AG20443 (cell line): Measurements from ENCODE around the gene TIGD7.

Source experiments
- DNase-seq: peaks from one replicate; pipeline ENCODE4 v3.0.0; 2012; ENCODE audit warnings: low spot score, mixed read lengths

Gene TIGD7, protein sequence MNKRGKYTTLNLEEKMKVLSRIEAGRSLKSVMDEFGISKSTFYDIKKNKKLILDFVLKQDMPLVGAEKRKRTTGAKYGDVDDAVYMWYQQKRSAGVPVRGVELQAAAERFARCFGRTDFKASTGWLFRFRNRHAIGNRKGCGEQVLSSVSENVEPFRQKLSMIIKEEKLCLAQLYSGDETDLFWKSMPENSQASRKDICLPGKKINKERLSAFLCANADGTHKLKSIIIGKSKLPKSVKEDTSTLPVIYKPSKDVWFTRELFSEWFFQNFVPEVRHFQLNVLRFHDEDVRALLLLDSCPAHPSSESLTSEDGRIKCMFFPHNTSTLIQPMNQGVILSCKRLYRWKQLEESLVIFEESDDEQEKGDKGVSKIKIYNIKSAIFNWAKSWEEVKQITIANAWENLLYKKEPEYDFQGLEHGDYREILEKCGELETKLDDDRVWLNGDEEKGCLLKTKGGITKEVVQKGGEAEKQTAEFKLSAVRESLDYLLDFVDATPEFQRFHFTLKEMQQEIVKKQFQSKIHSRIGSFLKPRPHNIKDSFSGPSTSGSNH

DNA sequence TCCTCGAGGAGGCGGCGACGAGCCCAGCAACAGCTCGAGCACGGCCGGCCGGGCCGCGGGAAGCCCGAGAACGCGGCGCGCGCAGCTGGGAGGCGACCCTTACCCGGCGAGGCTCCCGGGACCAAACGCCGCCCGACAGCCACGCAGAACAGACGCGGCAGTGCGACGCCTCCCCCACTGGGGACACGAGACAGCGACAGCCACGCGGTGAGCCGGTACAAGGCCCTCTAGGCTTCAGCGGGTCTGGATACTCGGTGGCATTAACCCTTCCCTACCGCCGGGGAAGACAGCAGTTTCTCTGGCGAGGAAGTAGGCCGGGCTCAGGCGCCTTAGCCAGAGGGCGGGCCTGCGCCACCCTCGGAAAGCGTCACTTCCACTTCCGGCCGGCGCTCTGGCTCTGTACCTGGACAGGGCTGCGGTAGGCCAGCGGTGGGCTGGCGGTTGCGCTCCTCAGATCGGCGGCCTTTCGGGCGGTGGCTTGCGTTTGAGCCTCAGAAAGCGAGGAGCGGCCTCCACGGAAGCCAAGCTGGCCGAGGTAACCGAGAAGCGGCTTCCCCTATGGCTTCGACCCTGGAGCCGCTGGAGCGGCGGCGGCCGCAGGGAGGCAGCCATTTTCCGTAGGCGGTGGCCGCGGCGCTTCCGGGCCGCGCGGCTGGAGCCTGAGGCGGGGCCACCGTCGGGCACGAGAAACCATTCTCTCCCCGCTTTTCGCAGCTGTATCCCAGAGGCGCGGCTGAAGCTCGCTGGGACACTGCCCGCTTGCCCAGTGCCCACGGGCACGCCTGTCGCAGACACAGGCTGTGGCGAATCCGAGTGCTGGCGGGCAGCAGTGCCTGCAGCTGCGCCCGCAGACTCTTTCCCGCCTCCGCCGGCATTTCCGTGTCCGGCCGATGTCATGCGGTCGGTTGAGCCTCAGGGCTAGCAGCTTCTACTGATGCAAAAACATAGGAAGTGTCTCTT lies at the start of gene TIGD7, which contains the start of gene ZNF75A:
Gene TIGD7, minus strand, starts transcription at position 322 of the 960 bp plus-strand sequence. CDS start 4,816 bp downstream, outside the sequence.
Gene ZNF75A, plus strand, starts transcription at position 389 of the 960 bp plus-strand sequence. CDS start 2,932 bp downstream, outside the sequence.
- DNase-seq = peak; percentile 94

- no peak for DNase-seq
These were observed 43.9 kb upstream of the TIGD7 start for GRCh38 chr16:3349175-3349574.

DNA sequence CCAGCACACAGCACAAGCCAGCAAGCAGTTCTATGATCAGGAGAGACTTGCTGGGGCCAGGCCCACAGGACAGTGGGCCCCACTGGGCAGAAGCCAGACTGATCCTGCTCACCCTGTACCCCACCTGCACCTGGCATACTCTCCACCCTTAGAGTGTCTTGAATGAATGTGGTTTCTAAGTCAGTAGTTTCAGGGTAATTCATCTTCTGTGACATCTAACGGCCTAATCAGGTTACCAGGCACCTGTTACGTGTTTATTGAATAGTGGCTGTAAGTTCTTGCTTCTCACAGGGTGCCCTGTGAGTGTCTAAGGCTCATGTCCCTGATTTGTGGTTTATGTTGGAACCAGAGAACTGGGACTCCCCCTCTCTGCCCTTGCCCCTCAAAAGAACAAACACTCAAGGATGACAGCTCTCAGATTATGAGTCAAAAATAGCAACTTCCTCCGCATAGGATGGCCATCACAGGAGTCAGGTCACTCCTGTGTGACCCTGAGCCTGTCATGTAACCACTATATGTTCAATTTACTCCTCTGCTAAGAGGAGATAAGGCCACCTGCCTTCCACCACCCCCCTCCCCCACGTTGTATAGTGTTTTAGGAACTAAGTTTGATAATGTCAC lies 43.4 kb upstream of the TIGD7 start:
- no peak for DNase-seq

DNA sequence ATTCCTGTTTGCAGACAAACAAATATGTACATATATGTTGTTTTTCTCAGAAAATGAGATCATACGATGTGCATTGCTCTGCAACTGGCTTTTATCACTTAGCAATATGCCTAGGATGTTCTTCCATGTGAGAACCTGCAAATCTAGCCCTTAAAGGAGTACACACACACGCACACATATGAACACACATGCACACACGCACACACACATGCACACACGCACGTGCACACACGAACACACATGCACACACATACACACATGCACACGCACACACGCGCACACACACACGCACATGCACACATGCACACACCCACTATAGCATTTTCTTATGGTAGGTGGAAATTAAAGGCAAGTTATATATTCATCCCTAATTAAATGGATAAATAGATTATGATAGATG lies 42.4 kb upstream of the TIGD7 start:
- DNase-seq = no peak

DNA sequence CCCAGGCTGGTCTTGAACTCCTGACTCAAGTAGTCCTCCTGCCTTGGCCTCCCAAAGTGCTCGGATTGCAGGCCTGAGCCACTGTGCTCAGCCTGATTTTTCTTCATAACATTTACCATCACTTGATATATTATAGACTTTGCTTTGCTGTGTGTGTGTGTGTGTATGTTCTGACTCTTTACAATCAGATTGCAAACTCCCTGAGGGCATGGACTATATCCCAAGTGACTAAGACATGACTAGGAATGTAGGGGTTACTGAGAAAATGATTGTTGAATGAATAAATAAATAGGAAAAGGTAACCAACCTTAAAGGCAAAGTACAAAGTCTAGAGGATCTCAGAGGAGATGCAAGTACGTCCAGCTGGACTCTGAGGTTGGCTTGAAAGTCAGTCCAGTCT lies 40.8 kb upstream of the TIGD7 start:
- DNase-seq = no peak

DNA sequence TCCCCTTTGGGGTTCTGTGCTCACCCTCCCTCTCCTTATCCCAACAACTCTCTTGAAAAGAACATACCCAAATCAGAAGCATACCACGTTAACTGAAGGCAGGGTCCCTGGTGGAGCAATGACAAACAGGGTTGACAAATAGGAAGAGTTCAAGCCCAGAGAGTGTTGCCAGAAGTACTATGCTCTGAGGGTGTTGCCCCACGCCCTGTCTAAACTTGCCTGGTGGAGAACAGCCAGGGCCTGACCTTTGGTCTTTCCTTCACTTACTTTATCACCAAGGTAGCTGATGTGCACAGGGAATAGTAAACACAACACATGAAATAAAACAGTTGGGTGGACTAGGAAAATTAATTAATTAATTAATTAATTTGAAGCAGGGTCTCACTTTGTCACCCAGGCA lies 23.4 kb upstream of the TIGD7 start:
- DNase-seq = no peak

GRCh38 chr16:3328104-3328503 lies 22.9 kb upstream of the TIGD7 start:
- no peak for DNase-seq

GRCh38 chr16:3327514-3327913 lies 22.3 kb upstream of the TIGD7 start:
- DNase-seq = no peak

- DNase-seq = no peak
These were observed 16.6 kb upstream of the TIGD7 start for GRCh38 chr16:3321816-3322215.

DNA sequence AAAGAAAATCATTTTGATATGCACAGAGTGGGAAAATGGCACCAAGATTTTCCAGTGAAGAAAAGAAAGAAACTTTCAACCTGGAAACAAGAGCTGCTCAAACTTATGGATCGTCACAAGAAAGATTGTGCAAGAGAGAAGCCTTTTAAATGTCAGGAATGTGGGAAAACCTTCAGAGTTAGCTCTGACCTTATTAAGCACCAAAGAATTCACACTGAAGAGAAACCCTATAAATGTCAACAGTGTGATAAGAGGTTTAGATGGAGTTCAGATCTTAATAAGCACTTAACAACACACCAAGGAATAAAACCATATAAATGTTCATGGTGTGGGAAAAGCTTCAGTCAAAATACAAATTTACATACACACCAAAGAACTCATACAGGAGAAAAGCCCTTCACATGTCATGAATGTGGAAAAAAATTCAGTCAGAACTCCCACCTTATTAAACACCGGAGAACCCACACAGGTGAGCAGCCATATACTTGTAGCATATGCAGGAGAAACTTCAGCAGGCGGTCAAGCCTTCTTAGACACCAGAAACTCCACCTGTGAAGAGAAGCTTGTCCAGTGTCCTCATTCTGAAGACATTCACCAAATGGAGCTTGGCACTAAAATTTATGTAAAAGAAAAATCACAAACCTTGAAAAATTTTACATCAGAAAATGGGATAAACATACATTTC lies 12.2 kb upstream of the TIGD7 start:
- DNase-seq = no peak

DNA sequence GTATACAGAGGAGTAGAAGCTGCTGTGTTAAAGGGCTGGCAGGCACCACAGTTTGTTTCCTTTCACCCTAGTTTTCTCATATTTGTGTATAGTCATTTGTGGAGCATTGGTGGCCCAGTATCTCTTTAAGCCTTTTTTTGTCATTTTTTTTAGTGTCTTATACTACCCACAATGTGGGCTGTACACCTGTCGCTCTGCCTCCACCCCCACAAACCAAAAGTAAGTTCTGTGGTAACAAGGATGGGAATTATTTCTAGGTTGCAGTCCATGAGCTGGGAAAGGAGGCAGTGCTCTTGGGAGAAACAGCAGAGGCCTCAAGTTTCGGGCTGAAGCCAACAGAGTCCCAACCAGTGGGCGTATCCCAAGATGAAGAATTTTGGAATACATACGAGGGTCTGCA lies 6.3 kb upstream of the TIGD7 start:
- no peak for DNase-seq

DNA sequence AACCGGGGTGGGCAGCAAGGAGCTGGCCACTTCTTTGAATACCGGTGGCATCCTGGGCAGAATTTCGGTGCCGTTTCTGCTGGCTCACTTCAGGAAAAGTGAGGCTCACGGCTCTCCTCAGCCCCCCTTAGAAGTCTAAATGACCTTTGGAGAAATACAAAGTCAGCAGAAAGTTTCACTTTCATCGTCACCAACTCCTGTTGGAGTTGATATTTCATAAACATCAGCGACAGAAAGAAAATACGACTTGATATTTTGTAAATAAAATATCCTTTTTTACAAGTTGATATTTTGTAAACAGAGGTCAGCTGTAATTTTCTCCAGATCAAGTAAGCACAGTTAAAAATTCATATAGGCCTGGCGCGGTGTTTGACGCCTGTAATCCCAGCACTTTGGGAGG lies 848 bp upstream of the TIGD7 start:
- no peak for DNase-seq

- no peak for DNase-seq
These were observed 860 bp downstream of the TIGD7 start for GRCh38 chr16:3304370-3304769.

- DNase-seq = no peak
These were observed 9.4 kb downstream of the TIGD7 start for GRCh38 chr16:3295783-3296182.

DNA sequence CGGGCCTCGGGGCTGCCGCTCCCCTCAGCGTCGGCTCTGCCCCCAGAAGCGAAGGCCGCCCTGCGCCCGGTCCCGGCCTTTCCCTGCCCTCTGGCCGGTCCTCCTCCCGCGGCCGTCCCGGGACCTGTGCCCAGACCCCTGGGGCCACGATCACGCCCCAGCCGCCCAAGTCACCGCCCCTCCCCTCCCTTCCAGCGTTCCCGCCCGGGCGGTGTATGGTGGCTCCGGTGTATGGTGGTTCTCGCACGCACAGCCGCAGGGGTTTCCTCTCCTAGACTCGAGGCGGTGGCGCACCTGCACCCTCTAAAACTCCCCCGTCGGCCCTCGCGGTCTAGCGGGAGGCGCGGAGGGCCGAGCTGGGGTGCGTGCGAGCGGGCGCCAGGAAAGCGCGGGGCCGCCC lies 10.0 kb downstream of the TIGD7 start:
- no peak for DNase-seq

DNA sequence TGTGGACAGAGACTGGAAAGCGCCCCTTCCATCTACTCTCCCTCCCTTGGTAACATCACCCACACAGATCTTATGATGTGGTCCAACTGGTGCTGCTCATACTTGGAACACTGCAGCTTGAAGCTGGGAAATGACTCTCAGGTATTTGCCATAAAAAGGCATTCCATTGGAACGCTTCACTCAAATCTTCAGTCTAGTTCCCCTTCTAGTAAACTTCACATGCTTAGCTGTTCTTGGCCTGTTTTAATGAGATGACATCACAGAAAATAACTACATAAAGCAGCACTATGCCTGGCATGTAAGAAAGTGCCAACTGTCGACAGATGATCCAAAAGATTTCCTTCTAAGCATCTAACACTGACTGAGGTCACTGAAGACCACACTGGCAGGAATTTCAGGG lies 12.6 kb downstream of the TIGD7 start:
- DNase-seq = no peak

- no peak for DNase-seq
These were observed 15.1 kb downstream of the TIGD7 start for GRCh38 chr16:3289998-3290673.

GRCh38 chr16:3285131-3285530 lies 20.1 kb downstream of the TIGD7 start:
- DNase-seq = no peak

DNA sequence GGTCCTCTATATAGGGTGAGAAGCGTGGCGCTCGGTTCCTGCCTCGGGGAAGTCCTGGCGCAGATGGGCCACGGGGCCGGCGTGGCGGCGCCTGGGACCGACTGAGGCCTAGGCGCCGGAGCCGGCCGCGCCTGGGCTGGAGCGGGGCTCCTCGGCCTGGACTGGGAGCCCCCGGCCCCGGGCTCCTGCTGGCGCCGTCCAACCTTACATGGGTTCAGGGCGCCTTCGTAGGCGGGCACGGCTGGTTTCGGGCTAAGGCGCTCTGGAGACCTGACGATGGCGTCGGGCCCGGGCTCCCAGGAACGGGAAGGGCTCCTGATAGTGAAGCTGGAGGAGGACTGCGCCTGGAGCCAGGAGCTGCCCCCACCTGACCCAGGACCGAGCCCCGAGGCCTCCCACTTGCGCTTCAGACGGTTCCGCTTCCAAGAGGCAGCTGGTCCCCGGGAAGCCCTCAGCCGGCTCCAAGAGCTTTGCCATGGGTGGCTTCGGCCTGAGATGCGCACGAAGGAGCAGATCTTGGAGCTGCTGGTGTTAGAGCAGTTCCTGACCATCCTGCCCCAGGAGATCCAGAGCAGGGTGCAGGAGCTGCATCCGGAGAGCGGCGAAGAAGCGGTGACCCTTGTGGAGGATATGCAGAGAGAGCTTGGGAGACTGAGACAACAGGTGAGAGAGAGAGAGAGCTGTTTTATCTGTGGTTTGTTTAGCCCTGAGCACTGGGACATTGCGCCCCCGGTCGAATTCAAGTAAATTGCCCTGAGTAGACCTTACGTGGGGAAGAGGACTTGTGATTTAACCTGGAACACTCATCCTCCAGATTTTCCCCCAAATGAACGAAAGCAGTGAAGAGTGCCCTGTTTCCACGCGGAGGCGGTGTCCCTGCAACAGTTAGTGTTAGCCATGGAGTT lies 21.4 kb downstream of the TIGD7 start:
- no peak for DNase-seq
